Measurements from ENCODE around the gene SLC1A7.

The SLC1A7 gene

DNA sequence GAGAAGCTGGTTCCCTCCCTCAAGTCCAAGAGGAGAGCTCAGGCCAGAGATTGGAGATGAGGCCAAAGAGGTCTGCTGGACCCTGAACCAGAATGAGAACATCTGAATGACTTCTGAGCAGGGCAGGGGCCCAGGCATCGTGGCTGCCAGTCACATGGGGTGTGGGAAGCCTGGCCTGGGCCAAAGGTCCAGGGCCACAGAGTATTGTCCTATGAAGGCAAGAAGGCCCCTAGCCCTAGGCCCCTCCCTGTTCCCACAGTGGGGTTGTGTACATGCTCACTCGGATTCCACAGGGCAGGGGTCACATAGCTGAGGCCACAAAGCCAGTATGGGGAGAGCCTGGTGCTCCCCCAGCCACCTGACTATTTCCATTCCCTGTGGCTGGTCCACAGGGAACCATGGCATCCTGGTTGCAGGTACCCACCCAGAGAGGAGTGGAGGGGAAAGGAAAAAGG, 18.5 kb upstream of the SLC1A7 start:
- no peak for DNase-seq (ENCODE audit: low read depth in 2 of 2, low spot score in 1 of 2)

DNA sequence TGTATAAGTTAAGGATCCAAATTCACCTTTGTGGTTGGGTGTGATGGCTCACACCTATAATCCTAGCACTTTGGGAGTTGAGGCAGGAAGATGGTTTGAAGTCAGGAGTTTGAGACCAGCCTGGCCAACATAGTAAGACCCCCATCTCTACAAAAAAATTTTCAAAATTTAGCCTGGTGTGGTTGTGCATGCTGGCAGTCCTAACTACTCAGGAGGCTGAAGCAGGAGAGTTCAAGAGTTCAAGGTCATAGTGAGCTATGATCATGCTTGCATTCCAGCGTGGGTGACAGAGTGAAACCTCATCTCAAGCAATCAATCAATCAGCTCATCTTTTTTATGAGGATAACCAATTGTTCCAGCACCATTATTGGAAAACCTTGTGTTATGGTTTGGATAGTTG, 16.5 kb upstream of the SLC1A7 start:
- no peak for DNase-seq (ENCODE audit: low read depth in 2 of 2, low spot score in 1 of 2)

DNA sequence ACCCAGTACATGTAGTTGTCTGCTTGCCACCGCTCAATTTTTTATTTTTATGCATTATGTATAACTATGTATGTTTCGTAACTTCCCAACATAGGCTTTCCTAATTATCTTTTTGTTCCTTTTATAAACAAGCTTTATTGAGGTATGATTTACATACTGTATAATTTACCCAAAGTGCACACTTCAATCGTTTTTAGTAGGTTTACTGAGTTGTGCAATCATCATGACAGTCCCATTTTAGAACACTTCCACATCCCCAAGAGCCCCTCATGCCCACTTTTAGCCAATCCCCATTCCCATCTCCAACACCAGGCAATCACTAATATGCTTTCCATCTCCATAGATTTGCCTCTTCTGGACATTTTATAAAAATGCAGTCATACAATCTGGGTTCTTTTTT, 14.3 kb upstream of the SLC1A7 start:
- no peak for DNase-seq (ENCODE audit: low read depth in 2 of 2, low spot score in 1 of 2)

DNA sequence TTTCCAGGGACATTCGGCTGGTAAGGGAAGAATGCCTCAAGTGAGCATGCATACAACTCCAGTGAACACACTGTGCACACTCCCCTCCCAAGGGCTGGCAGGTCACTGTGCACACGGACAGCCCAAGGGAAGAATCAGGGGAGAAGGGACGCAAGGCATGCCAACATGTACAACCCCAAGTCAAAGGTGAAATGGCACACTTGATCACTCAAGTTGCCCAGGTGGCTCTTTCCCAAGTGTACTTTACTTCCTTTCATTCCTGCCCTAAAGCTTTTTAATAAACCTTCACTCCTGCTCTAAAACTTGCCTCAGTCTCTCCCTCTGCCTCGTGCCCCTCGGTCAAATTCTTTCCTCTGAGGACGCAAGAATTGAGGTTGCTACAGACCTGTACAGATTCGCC, 13.5 kb upstream of the SLC1A7 start:
- DNase-seq (ENCODE audit: low read depth in 2 of 2, low spot score in 1 of 2): no peak

DNA sequence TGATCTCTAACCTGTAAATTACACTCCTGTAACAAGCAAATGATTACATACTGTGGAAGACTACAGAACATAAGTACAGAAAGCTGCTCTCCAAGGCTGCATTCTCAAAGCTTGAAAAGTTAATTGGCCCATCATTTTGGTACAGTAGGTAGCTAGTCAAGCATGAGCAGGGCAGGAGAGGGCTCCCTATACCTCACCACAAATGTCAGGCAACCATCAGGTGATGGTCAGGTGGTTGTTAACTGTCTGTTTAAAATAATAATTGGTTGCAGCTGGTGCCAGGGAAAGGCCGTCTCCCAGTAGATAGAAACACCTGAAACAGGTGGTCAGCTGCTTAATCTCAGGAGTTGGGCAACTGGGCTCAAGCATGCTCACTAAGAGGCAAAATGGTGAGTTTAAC, 13.1 kb upstream of the SLC1A7 start:
- no peak for DNase-seq (ENCODE audit: low read depth in 2 of 2, low spot score in 1 of 2)

DNA sequence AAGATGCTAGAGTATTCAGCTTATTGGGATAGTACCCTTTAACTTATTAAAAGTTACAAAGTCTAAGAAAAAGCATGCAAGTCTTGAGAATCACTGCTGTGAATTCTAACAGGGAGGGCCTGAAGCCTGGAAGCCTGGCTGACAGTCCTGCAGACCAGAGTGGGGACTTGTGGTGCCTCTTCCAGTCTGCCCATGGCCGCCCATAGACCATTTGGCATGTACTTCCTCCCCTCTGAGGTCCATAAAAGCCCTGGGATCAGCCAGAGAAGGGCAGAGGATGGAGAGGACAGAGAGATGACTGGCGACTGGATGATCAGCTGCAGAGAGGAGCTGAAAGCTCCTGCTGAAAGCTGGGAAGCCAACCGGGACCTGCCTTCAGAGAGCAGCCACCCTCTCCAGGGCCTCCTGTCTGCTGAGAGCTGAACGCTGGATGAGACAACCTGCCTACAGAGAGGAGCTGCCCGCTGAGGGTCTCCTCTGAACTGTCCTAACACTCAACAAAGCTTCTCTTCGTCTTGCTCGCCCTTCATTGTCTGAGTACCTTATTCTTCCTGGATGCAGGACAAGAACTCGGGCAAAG, 12.5 kb upstream of the SLC1A7 start:
- DNase-seq (ENCODE audit: low read depth in 2 of 2, low spot score in 1 of 2): no peak

DNA sequence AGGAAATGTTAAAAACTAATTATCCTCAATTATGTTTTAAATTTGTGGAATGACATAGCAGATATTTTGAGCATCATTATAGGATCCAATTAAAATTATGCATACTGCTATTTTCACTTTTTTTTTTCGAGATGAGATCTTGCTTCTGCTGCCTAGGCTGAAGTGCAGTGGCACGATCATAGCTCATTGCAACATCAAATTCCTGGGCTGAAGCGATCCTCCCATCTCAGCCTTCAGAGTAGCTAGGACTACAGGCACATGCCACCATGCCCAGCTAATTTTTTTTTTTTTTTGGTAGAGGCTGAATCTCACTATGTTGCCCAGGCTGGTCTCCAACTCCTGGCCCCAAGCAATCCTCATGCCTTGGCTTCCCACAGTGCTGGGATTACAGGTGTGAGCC, 11.3 kb upstream of the SLC1A7 start:
- no peak for DNase-seq (ENCODE audit: low read depth in 2 of 2, low spot score in 1 of 2)

DNA sequence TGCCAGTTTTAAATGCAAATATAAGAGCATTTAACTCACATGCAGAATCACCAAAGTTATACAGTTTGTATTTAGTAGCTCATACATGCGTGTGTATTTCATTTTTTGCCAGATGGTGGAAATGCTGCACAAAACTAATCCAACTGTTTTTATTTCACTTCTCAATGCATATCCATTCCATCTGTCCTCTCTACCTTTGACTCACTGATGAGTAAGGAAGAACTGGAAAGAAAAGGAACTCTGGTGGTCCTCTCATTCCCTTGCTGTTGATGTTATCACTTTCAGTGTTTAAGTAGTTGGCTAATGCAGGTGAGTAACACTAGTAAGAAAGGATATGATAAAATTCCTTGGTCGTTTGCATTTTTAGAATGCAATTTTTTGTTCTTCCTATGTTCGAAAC, 5.7 kb upstream of the SLC1A7 start:
- no peak for DNase-seq (ENCODE audit: low read depth in 2 of 2, low spot score in 1 of 2)

DNA sequence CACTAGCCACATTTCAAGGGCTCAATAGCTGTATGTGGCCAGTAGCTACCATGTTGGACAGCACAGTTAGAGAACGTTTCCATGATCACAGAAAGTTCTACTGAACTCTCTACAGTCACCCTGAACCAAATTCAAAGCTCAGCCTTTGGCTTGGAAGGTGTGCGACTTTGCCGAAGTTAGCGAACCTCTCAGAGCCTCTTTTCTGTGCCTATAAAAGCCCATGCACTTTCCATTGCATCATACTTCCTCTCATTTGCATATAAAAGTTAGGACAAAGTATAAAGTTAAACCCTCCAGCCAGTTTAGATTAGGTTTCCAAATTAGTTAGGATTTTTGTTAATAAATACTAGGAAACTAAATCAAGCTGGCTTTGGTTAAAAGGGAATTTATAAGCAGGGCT, 4.7 kb upstream of the SLC1A7 start:
- no peak for DNase-seq (ENCODE audit: low read depth in 2 of 2, low spot score in 1 of 2)

DNA sequence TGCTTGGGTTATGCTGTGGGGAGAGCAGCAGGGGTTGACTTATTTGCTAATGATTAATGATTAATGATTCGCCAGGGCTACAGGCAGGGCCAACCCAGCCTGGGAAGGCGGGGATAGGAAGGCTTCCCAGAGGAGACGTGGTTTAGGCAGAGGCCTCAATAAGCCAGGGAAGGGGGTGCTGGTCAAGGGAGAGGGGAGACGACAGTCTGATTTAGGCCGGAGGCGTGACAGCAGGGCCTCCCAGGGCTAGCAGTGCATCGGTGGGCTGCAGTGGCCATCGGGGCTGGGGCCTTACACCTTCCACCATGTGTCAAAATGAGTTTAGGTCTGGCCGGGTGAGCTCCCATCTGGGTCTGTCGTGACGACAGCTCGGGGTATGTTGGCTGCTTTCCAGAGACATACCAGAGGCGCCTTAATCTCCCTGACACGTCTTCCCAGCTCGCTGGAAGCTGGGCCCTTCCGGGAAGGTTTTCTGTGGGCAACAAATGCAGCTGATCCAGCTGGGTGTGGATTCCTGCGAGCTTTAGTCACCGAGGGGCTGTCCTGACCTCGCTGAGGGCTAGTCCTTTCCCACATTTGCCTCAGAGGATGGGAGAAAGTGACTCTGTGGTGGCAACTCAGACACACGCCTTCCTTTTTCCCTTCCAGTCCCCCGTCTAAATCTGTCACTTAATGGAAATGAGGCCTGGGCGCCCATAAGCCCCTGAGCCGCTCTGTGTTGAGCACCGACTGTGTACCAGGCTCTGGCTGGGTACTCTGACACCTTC, 3.7 kb upstream of the SLC1A7 start:
- no peak for DNase-seq (ENCODE audit: low read depth in 2 of 2, low spot score in 1 of 2)

DNA sequence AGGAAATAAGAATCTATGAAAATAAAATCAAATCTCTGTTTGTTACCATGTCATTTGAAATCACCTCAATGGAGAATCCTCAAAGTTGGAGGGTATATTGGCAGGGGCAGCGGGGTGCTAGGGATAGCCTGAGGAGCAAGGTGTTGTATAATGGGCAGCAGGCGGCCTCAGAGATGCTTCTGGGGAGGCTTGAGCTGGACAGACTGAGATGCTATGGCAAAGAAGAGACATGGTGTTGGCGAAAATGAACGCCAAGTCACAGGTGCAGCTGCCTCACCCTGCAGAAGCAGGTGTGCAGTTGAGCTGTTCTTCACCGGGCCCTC, 3.1 kb upstream of the SLC1A7 start:
- no peak for DNase-seq (ENCODE audit: low read depth in 2 of 2, low spot score in 1 of 2)

DNA sequence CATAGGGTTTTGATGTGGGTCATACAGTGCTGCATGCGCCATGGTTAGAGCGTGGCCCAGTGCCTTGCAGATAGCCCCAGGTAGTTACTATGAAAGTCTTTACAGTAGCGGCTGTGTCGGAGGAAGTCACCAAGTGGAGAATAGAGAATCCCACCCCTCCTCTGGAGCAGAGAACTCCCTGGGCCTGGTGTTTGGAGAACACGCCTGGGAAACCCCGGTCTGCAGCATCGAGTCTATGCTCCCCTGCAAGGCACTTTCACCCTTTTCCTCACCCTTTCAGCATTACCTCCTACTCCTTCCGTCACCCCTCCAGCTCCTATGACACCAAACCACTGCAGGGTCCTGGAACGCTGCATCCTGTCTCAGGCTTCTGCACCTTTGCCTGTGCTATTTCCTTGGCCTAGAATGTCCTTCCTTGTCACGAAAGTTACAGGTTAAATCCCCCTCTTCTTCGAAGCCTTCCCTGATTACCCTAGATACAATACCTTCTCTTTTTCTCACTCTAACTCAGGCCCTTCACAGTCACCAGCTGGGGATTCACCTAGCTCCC, 2.7 kb upstream of the SLC1A7 start:
- DNase-seq (ENCODE audit: low read depth in 2 of 2, low spot score in 1 of 2): no peak

DNA sequence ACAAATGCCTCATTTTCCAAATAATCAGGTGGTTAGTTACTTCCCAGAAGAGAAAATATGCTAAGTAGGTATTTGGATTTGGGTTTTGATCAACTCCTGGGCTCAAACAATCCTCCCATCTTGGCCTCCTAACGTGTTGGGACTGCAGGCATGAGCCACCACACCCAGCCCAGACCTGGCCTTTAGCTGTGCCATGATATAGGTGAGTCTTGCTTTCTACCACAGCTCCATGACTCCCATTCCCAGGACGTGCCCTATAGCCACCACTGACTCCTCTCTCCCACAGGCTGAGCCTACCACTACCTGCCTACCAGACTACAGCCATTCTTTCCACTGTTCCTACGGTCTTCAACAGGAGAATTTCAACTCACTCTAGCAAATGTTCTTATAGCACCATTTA, 1.8 kb upstream of the SLC1A7 start:
- no peak for DNase-seq (ENCODE audit: low read depth in 2 of 2, low spot score in 1 of 2)

DNA sequence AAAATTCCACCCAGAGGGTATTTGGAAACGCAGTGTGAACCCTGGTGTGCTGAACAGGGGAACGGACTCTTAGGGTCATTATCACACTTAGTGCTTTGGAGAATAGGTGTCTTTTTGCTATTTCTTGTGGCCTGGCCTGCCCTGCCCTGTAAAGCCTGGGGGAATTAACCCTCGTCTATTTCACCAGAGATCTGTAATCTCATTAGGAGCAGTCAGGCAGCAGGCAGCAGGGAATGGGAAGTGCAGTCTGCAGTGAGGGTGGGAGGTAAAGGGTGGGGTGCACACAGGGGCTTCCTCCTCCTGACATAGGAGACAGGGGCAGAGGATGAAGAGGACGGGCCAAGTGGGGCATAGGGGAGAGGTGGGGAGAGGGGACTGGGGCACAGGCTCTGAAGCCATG, 1.1 kb upstream of the SLC1A7 start:
- no peak for DNase-seq (ENCODE audit: low read depth in 2 of 2, low spot score in 1 of 2)

DNA sequence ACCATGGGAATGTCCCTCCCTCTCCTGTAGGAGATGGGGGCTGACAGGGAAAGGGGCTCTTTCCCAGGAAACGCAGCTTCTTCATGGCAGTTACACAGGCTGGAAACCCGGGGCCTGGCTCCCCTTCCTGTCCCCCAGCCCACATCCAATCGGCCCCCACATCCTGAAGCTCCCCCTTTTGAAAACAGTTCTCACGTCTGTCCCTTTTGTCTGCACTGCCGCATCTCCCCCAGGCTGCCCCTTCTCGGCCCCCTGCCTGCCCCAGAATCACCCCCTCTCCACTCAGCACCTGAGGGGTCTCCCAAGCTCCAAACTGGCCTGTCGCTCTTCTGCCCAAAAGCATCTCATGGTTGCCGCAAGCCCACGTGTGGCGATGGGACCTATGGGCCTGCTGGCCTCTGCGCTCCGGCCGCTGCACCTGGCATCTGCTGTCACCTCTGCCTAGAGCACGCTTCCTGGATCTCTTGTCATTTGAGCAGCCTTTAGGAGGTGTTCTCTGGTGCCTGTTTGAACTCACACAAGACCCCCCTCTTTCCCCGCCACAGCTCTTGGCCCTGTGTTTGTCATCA, 867 bp downstream of the SLC1A7 start:
- DNase-seq (ENCODE audit: low read depth in 2 of 2, low spot score in 1 of 2): no peak

DNA sequence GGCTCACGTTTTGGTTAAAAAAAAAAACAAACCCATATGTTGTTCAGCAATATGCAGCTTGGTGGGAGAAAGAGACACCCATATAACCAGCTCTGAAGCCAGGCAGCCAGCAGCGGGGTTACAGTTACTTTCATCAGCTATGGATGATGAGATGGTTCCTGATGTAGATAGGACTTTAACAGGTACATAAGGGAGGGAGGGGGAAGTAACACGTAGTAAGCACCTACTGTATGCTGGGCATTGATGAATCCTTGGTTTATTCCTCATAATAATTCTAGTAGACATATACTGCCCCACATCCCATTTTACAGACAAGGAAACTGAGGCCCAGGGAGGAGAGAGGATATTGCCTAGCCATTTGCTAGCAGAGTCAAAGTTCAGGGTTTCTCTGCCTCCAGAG, 2.0 kb downstream of the SLC1A7 start:
- DNase-seq (ENCODE audit: low read depth in 2 of 2, low spot score in 1 of 2): no peak

DNA sequence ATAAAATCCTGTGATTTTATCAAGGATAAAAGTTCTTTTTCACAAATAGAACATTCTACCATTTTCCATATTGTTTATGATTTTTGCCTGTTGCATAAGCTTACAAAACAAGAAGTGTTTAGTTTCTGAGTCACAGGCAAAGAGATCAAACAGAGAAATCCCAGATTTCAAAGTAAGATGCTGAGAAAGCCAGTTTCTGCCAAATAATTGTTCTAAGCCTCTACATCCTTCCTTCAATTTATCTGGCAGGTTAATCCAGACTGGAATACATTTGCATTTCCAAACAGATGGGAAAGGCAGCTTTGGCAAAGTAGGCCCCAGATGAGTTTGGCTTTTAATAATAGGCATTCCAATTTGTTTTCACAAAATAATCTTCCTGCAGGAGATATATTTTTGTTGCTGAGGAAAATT, 2.5 kb downstream of the SLC1A7 start:
- no peak for DNase-seq (ENCODE audit: low read depth in 2 of 2, low spot score in 1 of 2)

DNA sequence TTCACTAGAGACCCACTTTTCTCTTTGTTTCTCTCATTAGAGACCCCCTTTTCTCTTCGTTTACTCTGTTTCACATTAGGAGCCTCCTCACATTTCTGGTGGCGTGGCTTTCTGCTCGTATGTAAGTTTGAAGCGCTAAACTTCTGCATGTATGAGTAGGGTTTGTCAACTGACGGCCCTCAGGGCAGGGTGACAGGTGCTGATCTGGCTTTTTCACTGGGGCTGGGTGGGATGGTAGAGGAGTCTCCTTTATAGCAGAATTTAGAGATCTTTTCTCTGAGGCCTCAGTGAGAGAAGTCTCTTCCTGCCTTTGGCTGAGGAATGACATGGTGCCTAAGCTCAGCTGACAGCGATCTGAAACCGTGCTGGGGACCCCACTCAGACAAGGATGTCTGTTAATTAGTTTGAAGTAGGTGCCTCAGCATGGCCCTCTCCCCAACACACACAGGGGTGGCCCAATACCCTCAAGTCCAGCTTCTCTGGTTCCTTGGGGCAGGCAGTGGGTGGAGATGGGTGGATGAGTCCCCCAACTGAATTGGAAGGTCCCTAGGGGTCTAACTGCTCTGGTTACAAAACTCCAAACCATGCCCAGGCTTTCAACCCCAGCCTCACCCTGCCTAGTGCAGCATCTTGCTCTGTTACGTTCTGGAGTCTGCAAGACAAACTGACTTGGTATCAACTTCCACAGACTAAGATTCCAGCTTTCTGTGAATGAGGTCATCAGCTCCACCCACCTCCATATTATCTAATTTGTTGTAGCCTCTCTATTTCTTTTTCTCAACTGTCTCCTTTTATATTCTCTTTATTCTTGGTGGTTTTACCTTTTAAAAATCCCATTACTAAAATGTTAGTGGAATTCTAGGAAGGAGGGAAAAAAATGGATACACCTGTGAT, 3.2 kb downstream of the SLC1A7 start:
- DNase-seq (ENCODE audit: low read depth in 2 of 2, low spot score in 1 of 2): no peak

DNA sequence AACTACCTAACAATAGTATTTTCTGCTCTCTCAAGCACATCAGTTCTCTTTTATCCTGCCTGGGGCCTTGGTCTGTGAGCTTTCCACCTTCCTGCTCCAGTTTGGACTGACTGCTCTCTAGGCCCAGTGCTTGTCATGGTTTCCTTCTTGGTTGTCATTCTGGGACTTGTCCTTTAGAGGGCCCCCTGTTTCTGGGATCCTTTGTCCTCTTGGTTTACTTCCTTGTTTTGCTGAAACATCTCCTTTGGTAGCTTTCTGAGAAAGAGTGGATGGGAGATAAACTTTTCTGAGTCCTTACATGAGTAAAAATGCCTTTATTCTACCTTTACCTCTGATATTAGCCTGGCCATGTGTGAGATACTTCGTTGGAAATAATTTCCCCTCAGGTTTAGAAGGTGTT, 4.7 kb downstream of the SLC1A7 start:
- DNase-seq (ENCODE audit: low read depth in 2 of 2, low spot score in 1 of 2): no peak

DNA sequence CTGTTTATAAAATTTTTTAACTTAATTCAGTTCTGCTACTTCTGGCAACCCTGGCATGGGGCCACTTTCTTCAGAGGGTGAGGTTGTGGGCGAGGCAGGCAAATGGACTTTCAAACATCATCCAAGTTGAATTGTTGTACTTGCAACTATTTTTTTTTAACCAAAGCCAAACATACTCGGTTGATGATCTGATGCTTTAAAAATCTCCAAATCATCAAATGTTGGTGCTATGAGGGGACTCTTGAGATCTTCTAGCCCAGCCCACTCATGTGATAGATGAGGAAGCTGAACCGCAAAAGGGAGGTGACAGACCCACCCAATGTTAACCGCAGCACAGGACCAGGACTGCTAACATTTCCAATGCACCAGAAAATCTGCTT, 6.7 kb downstream of the SLC1A7 start:
- DNase-seq (ENCODE audit: low read depth in 2 of 2, low spot score in 1 of 2): no peak

DNA sequence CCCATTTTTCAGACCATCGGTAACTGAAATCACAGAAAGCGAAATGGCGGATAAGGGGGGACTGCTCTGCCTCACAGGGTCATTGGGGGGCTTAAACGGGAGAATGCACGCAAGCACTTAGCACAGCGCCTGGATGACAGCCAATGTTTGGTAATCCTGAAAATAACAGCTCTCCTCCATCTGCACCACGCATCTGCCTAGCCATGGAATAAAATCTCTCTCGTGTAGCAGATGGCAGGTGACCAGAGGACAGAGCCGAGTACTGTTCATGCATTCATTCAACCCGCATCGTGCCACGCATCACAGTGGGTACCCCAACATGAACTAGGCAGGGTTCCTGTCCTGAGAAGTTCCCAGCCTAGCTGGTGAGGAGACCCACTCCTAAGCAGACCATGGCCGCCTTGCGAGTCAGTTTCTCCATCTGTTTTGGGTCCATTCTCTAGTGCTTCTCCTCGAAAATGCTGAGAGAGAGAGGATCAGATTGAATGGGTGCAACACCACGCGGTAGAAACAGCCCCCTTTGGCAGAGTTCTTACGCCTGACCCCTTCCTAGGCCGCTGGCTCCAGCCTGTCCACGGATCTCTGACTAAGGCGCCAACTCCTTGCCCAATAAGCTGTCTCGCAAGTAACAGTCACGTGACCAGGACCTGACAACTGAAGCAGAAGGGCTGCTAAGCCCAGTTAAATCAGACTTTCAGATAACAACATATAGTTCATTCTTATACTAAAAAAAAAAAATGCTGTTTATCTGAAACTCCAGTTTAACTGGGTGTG, 7.3 kb downstream of the SLC1A7 start:
- DNase-seq (ENCODE audit: low read depth in 2 of 2, low spot score in 1 of 2): no peak

All from stimulated activated CD8-positive, alpha-beta memory T cell treated with anti-CD3 and anti-CD28 coated beads, Interleukin-4, amount 100 ng/mL, for 4 hours (primary cell).